ENCODE data around the gene SPEF2. TPM values are rescaled to one million over a fixed set of nuclear protein-coding genes. Genes with fewer than 3 reads are reported as not detected.

The SPEF2 gene
- total and polyA plus RNA-seq, 9 of the 15 experiments (the other 6 are each of a cell fraction or from before 2014, with no cell fraction given), result 0.11 to 0.62 (median 0.20) TPM; not detected in 2

DNA sequence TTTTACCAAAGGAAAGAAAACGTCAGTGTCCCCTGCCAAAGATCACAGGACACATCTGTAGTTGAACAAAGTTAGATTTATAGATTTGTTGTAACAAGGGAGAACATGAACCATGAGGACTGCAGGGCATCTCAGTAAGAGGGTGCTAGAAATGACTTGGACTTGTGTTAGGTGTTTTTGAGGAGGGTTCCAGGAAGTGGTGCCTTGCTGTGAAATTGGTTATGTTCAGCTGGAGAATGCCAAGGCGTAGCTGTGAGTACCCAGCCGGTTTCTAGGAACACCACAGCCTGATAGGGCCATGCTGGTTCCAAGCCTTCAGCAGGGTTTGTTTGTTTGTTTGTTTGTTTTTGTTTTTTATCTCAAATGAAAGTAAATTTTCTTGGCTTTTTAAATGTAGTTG lies 5.3 kb downstream of the SPEF2 start:
- H3K9ac ChIP-seq (ENCODE audit: insufficient read depth in 1 of 2, low read depth in 2 of 2, low read length in 2 of 2), result no peak overlapping the region
- H3K27ac ChIP-seq (ENCODE audit: extremely low read depth, low read depth, low read length), result no peak overlapping the region
- TF ChIP-seq, protein P1, sequence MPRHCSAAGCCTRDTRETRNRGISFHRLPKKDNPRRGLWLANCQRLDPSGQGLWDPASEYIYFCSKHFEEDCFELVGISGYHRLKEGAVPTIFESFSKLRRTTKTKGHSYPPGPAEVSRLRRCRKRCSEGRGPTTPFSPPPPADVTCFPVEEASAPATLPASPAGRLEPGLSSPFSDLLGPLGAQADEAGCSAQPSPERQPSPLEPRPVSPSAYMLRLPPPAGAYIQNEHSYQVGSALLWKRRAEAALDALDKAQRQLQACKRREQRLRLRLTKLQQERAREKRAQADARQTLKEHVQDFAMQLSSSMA (CRISPR knock-in tag; IDR thresholded peaks at IDR 0.05), result no peak
- TF ChIP-seq ELF4 (CRISPR knock-in tag; IDR thresholded peaks at IDR 0.05) (no peak), C11orf30 (IDR thresholded peaks at IDR 0.05; ENCODE audit: low read depth) (no peak), SAFB (IDR thresholded peaks at IDR 0.05; ENCODE audit: borderline replicate concordance, low read depth, low read length) (no peak), NFRKB (IDR thresholded peaks at IDR 0.05; ENCODE audit: low read depth) (no peak)
- TF ChIP-seq, protein P2, sequence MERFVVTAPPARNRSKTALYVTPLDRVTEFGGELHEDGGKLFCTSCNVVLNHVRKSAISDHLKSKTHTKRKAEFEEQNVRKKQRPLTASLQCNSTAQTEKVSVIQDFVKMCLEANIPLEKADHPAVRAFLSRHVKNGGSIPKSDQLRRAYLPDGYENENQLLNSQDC (CRISPR knock-in tag; IDR thresholded peaks at IDR 0.05), result no peak
- no TSS peak for BruUV-seq (replicated peaks)
- ATAC-seq, result no peak
- ChIA-PET CTCF (ENCODE audit: low intra/inter-chr PET ratio) (no interaction called here), POLR2A (no interaction called here)
- 3% methylated on average over 3 of the region's 3 CpGs for WGBS (ENCODE audit: insufficient coverage, low coverage, missing lambda C conversion rate)
- H3K4me2 ChIP-seq (ENCODE audit: insufficient read depth, low read length), result no peak overlapping the region
- H3K4me1 ChIP-seq (replicated peaks in 1 of 2; ENCODE audit: control insufficient read depth in 2 of 2, insufficient read depth in 2 of 2, low read length in 2 of 2), result peaks cover 0 to 2% of the 10 kb centered on the region in 2 experiments; a peak in 1 of 5 replicates
- no peaks in the 10 kb centered on the region for H3K27me3 ChIP-seq (ENCODE audit: control insufficient read depth in 2 of 2, insufficient read depth in 2 of 2, low read length in 2 of 2)
- no peaks in the 10 kb centered on the region for H3K36me3 ChIP-seq (ENCODE audit: control insufficient read depth, insufficient read depth, low read length)
- no peaks in the 10 kb centered on the region for H4K20me1 ChIP-seq (replicated peaks; ENCODE audit: control insufficient read depth, insufficient read depth, low read length)
- no peak for FAIRE-seq
- DNase-seq (ENCODE audit: extremely low read depth in 1 of 4, low spot score in 3 of 4), result no peak
- in situ Hi-C loops (cut with MboI) (no loop called here), intact Hi-C loops (cut with micrococcal nuclease) (no loop called here)
- H3K79me2 ChIP-seq (ENCODE audit: control insufficient read depth, insufficient read depth, low read length), result no peaks in the 10 kb centered on the region
- H2AFZ ChIP-seq (ENCODE audit: low read depth, low read length), result no peak overlapping the region
- no peaks in the 10 kb centered on the region for H3K9me3 ChIP-seq (replicated peaks; ENCODE audit: control insufficient read depth, insufficient read depth, low read depth, low read length)
- H3K9me1 ChIP-seq (ENCODE audit: control insufficient read depth, insufficient read depth, low read length), result no peaks in the 10 kb centered on the region
- no peak overlapping the region for H3K4me3 ChIP-seq

DNA sequence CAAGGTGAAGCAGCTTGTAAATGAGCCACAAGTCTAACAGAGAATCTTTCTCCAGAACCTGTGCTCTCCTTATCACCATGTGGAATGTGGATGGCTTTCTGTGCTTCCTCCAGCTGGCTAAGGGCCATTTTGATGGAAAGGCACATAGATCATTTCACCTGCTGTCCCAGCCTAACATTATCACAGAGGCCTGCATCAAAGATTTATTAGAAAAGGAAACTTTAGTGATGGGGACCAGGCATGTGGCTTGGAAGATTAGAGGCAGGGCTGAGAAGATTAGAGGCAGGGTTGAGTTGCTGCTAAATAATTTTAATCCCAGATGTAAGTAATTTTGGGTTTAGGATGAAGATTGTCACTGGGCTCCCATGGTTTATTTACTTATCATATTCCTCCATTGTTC lies 6.3 kb downstream of the SPEF2 start:
- BruUV-seq (replicated peaks), result no TSS peak
- DNase-seq (ENCODE audit: extremely low read depth in 1 of 4, low spot score in 3 of 4) (no peak), ATAC-seq (no peak), FAIRE-seq (no peak)
- Histone ChIP-seq H3K4me3 (no peak overlapping the region), H3K4me1 (replicated peaks in 1 of 2; ENCODE audit: control insufficient read depth in 2 of 2, insufficient read depth in 2 of 2, low read length in 2 of 2) (no peaks in the 10 kb centered on the region), H3K9me1 (ENCODE audit: control insufficient read depth, insufficient read depth, low read length) (no peaks in the 10 kb centered on the region), H3K27ac (ENCODE audit: extremely low read depth, low read depth, low read length) (no peak overlapping the region), H3K9me3 (replicated peaks; ENCODE audit: control insufficient read depth, insufficient read depth, low read depth, low read length) (0 out of 2 replicates have a peak, but pooled peaks cover 1% of the 10 kb centered on the region), H3K36me3 (ENCODE audit: control insufficient read depth, insufficient read depth, low read length) (no peaks in the 10 kb centered on the region), H3K9ac (ENCODE audit: insufficient read depth in 1 of 2, low read depth in 2 of 2, low read length in 2 of 2) (no peak overlapping the region), H3K79me2 (ENCODE audit: control insufficient read depth, insufficient read depth, low read length) (no peaks in the 10 kb centered on the region), H4K20me1 (replicated peaks; ENCODE audit: control insufficient read depth, insufficient read depth, low read length) (no peaks in the 10 kb centered on the region), H2AFZ (ENCODE audit: low read depth, low read length) (no peak overlapping the region), H3K27me3 (ENCODE audit: control insufficient read depth in 2 of 2, insufficient read depth in 2 of 2, low read length in 2 of 2) (no peaks in the 10 kb centered on the region), H3K4me2 (ENCODE audit: insufficient read depth, low read length) (no peak overlapping the region)
- ChIA-PET CTCF (ENCODE audit: low intra/inter-chr PET ratio) (no interaction called here), POLR2A (no interaction called here)
- intact Hi-C loops (cut with micrococcal nuclease) (no loop called here), in situ Hi-C loops (cut with MboI) (no loop called here)
- TF ChIP-seq SAP30 (IDR thresholded peaks at IDR 0.05; ENCODE audit: borderline replicate concordance, insufficient read depth, low read depth, low read length, poor library complexity, severe bottlenecking), result no peak
- no peak for TF ChIP-seq GTF2B (IDR thresholded peaks at IDR 0.05; ENCODE audit: extremely low read depth, insufficient read length)
- no peak for TF ChIP-seq POLR2G (IDR thresholded peaks at IDR 0.05; ENCODE audit: low read depth, low read length)
- TF ChIP-seq SAFB2 (IDR thresholded peaks at IDR 0.05; ENCODE audit: borderline replicate concordance, low read depth, low read length, severe bottlenecking), result no peak
- no peak for TF ChIP-seq MTA3 (IDR thresholded peaks at IDR 0.05; ENCODE audit: borderline replicate concordance)
